AG10803 (cell line): Measurements from ENCODE around the gene PSORS1C1.
"Not testable (repeated sequence)": the region's sequence is repeated elsewhere in the genome, so short reads cannot be mapped to it uniquely, and the experiment has no call there.

Experiments
- DNase-seq: peaks from one replicate; pipeline ENCODE4 v3.0.0; 2010; ENCODE audit warnings: low read depth
- H3K4me3 ChIP-seq: 2 replicates; pipeline ENCODE4 v1.5.1; 2011; ENCODE audit warnings: mild to moderate bottlenecking, low read length, control low read depth
- CTCF ChIP-seq: conservative IDR thresholded peaks from 2 replicates; pipeline ENCODE4 v1.5.1; 2011; ENCODE audit warnings: mild to moderate bottlenecking, low read length, control low read depth, inconsistent platforms

The PSORS1C1 gene

DNA sequence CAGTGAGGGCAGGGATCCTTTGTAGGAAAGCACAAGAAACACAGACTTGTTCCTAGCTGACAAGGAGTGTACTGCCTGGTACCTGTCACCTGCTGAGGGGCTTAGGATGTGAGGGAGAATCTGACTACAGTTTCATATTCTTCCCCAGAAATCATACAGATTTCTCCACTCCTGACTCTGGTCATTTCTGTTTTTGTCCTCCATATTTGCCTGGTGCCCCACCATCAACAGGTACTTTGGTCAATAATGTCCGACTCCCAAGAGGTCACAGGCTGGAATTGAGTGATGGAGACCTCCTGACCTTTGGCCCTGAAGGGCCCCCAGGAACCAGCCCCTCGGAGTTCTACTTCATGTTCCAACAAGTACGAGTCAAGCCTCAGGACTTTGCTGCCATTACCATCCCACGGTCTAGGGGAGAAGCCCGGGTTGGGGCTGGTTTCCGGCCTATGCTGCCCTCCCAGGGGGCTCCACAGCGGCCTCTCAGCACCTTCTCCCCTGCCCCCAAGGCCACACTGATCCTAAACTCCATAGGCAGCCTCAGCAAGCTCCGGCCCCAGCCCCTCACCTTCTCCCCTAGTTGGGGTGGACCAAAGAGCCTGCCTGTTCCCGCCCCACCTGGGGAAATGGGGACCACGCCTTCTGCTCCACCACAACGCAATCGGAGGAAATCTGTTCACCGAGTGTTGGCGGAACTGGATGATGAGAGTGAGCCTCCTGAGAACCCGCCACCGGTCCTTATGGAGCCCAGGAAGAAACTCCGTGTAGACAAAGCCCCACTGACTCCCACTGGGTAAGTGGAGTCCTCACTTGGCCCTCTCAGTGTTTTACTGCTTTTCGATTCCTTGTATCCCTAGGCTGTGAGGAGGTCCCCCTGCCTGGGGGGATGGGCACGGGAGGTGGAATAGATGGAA lies 46.9 kb downstream of the PSORS1C1 start:
- TF ChIP-seq CTCF: no peak
- no peak for DNase-seq
- no peak overlapping the region for H3K4me3 ChIP-seq

DNA sequence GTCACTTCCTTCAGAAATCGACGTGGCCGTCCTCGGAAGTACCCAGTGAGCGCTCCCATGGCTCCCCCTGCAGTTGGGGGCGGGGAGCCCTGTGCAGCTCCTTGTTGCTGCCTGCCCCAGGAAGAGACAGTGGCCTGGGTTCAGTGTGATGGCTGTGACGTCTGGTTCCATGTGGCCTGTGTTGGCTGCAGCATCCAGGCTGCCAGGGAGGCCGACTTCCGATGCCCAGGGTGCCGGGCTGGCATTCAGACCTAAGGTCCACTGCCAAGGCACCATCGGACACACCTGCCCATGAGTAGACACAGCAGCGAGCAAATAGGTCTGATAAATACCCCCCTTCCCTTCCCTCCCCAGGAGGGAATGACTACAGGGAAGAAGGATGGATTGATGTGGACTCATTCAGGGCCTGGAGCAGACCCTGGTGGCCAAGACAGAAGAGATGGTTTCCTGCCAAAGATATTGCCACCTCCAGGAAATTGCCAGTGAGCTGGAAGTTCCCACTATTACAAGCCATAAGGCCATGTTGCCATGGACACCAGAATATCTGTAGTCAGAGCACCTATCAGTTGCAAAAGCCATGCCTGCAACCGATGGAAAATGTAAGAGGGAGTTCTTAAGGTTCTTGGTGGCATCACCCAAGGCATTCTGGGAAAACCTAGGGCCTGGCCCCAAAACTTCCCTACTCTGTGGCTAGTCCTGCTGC lies 48.0 kb downstream of the PSORS1C1 start:
- TF ChIP-seq CTCF: no peak
- H3K4me3 ChIP-seq: no peak overlapping the region
- DNase-seq: no peak

DNA sequence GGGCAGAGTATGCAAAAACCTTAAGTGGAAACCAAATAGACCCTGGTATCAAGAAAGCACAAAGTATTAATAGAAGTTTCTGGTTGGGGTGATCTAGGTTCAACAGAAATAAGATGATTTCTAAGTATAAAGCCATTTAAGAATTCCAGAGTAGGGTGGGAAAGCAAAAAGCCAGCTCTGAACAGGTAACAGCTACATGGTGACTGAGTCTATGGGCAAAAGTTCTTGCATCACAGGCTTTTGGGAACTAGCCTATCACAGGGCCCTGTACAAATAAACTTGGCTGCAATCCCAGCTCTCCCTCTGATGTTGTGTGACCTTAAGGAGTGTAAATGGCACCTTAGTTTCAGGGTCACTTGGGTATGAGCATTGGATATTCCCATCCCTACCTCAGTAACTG lies 49.3 kb downstream of the PSORS1C1 start:
- no peak for TF ChIP-seq CTCF
- H3K4me3 ChIP-seq: no peak overlapping the region
- no peak for DNase-seq

GRCh38 chr6:31164475-31165063 lies 50.0 kb downstream of the PSORS1C1 start:
- not testable (repeated sequence) for H3K4me3 ChIP-seq, DNase-seq

DNA sequence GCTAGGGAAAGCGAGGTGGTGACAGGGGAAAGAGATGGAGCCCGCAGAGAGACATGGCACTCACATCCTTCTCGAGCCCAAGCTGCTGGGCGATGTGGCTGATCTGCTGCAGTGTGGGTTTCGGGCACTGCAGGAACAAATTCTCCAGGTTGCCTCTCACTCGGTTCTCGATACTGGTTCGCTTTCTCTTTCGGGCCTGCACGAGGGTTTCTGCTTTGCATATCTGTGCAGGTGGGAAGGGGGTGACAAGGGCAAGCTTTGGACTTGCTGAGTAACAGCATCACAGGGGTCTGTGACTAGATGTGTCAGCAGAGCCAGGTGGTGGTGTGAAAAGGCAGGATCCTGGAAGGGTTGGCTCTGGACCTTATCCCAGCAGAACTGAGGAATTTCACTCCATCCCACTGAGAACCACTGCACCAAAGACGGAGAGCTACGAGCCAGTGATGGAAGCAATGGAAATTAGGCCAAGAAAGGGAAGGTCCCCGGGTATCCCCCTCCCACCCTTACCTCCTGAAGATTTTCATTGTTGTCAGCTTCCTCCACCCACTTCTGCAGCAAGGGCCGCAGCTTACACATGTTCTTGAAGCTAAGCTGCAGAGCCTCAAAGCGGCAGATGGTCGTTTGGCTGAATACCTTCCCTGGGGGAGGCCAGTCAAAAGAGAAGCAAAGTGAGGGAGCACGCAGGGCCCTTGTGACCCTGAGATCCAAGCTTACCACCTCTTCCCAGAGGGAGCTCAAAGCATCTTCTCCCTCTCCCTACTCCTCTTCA lies 50.6 kb downstream of the PSORS1C1 start:
- DNase-seq, H3K4me3 ChIP-seq: not testable (repeated sequence)

DNA sequence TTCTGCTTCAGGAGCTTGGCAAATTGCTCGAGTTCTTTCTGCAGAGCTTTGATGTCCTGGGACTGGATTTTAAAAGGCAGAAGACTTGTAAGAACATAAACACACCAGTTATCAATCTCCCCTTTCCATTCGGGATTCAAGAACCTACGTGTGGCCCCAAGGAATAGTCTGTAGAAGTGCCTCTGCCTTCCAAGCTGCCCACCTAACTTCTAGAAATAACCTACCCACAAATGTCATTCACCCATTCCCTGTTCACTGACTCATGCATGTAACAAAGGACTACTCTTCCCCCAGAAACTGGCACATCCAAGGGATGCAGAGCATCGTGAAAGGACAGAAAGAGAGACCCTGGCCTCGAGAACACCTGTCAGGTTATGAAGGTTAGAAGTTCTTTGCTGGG lies 51.4 kb downstream of the PSORS1C1 start:
- no peak overlapping the region for H3K4me3 ChIP-seq
- TF ChIP-seq CTCF: no peak
- no peak for DNase-seq

GRCh38 chr6:31168606-31169005 lies 54.0 kb downstream of the PSORS1C1 start:
- no peak for TF ChIP-seq CTCF
- DNase-seq: no peak

More at GRCh38 chr6:31168606-31169005, 54.0 kb downstream of the PSORS1C1 start:
- H3K4me3 ChIP-seq: no peak overlapping the region
